ENCODE measurements around the gene DNAAF1. TPM values are rescaled to one million over a fixed set of nuclear protein-coding genes. Genes with fewer than 3 reads are reported as not detected.

The DNAAF1 gene
- total and polyA plus RNA-seq, 2 experiments from 2014 or later: 0.42 TPM

GRCh38 chr16:84116720-84117493, 28.2 kb upstream of the DNAAF1 start, which contains the start of gene MBTPS1:
Gene MBTPS1 (minus strand): TSS chr16:84116942. CDS start chr16:84101783, 15,159 bp downstream.
- H3K9me2 ChIP-seq (ENCODE audit: insufficient read depth): no peaks in the 10 kb centered on the region
- no peaks in the 10 kb centered on the region for H3K9me3 Mint-ChIP-seq

More at GRCh38 chr16:84116720-84117493, 28.2 kb upstream of the DNAAF1 start, which contains the start of gene MBTPS1:
- Mint-ChIP-seq H3K27ac (peak within 1 kb of the TSS; percentile 98), H3K36me3 (ENCODE audit: low read depth) (peaks cover 2% of the 10 kb centered on the region; the same call in 1 of the 3 replicates), H3K4me1 (peaks cover 11% of the 10 kb centered on the region; the same call in 2 of the 3 replicates), H3K4me3 (peak within 1 kb of the TSS; percentile 89), H3K27me3 (ENCODE audit: insufficient read depth, low read depth, poor library complexity) (no peaks in the 10 kb centered on the region)
- Histone ChIP-seq H2AFZ (peak within 1 kb of the TSS; percentile 95), H4K20me1 (replicated peaks; ENCODE audit: insufficient read depth) (peaks cover 8% of the 10 kb centered on the region; the same call in 1 of the 2 replicates), H3K4me1 (ENCODE audit: insufficient read depth) (peaks cover 17% of the 10 kb centered on the region), H3K36me3 (ENCODE audit: insufficient read depth) (no peaks in the 10 kb centered on the region), H3K4me2 (peak within 1 kb of the TSS; percentile 98), H3F3A (replicated peaks; ENCODE audit: low read depth) (peaks cover 3% of the 10 kb centered on the region; the same call in 1 of the 2 replicates), H3K79me2 (replicated peaks; ENCODE audit: insufficient read depth) (peaks cover 44% of the 10 kb centered on the region), H3K27me3 (ENCODE audit: insufficient read depth) (no peaks in the 10 kb centered on the region), H3K4me3 (peak within 1 kb of the TSS; percentile 93), H3K27ac (ENCODE audit: low read depth) (peak within 1 kb of the TSS; percentile 97)
- TF ChIP-seq POLR2AphosphoS5 (IDR thresholded peaks at IDR 0.05; ENCODE audit: low read depth) (peak; percentile 82), REST (IDR thresholded peaks at IDR 0.05; ENCODE audit: unreplicated experiment) (no peak), CREB1 (CRISPR knock-in tag; IDR thresholded peaks at IDR 0.05; ENCODE audit: low read depth) (peak; percentile 79), ETS1 (IDR thresholded peaks at IDR 0.05) (0 out of 2 replicates have a peak, but pooled peaks have one; percentile 59)
- DNase-seq (ENCODE audit: low spot score) (peak; percentile 98), ATAC-seq (peak; percentile 90)
